ENCODE results near the gene GPC1.

The GPC1 gene

GRCh38 chr2:240431661-240432424, 3.6 kb upstream of the GPC1 start:
- no peak for DNase-seq

GRCh38 chr2:240432430-240432819, 3.0 kb upstream of the GPC1 start:
- DNase-seq = no peak

- DNase-seq = no peak
These were observed 2.4 kb upstream of the GPC1 start for GRCh38 chr2:240432820-240433801.

GRCh38 chr2:240433973-240434727, 1.3 kb upstream of the GPC1 start:
- DNase-seq = no peak

GRCh38 chr2:240434728-240435456, 571 bp upstream of the GPC1 start:
- peak; percentile 86 to 87 for DNase-seq

GRCh38 chr2:240435948-240436682, 652 bp downstream of the GPC1 start:
- DNase-seq = no peak

- DNase-seq = no peak
These were observed 1.5 kb downstream of the GPC1 start for GRCh38 chr2:240436683-240437550.

- DNase-seq = no peak
These were observed 2.0 kb downstream of the GPC1 start for GRCh38 chr2:240437551-240437860.

- DNase-seq = peak; percentile 52 to 53
These were observed 2.7 kb downstream of the GPC1 start for GRCh38 chr2:240437861-240438809.

- no peak for DNase-seq
These were observed 3.6 kb downstream of the GPC1 start for GRCh38 chr2:240438810-240439697.

GRCh38 chr2:240439698-240440151, 4.3 kb downstream of the GPC1 start:
- no peak for DNase-seq

- no peak for DNase-seq
These were observed 4.8 kb downstream of the GPC1 start for GRCh38 chr2:240440251-240440650.

- no peak for DNase-seq
These were observed 5.3 kb downstream of the GPC1 start for GRCh38 chr2:240440704-240441320.

- DNase-seq = no peak
These were observed 6.0 kb downstream of the GPC1 start for GRCh38 chr2:240441326-240441992.

- no peak for DNase-seq
These were observed 6.5 kb downstream of the GPC1 start for GRCh38 chr2:240441993-240442411.

GRCh38 chr2:240442891-240443715, 7.6 kb downstream of the GPC1 start:
- DNase-seq = no peak
